ENCODE data around the gene FLRT2.

The FLRT2 gene

GRCh38 chr14:85602345-85602744 is 72.4 kb downstream of the FLRT2 start:
- no peaks in the 10 kb centered on the region for H3K4me1 ChIP-seq (ENCODE audit: control insufficient read depth in 1 of 2, insufficient read depth in 2 of 2, low read length in 2 of 2)
- no peaks in the 10 kb centered on the region for H3K36me3 ChIP-seq (ENCODE audit: control insufficient read depth in 1 of 2, insufficient read depth in 2 of 2, low read length in 2 of 2)
- no peaks in the 10 kb centered on the region for H3K27me3 ChIP-seq (ENCODE audit: control insufficient read depth in 1 of 2, insufficient read depth in 2 of 2, low read length in 2 of 2)
- peaks cover 0 to 3% of the 10 kb centered on the region in 2 donors for H3K9me3 ChIP-seq (ENCODE audit: control insufficient read depth in 1 of 2, low read length in 2 of 2)
- H3K4me3 ChIP-seq (ENCODE audit: low read depth in 1 of 2, low read length in 2 of 2), result no peak overlapping the region
- H3K9ac ChIP-seq (ENCODE audit: low read depth in 1 of 2, low read length in 2 of 2), result no peak overlapping the region
- H3K27ac ChIP-seq (ENCODE audit: low read depth, low read length), result no peak overlapping the region

- Histone ChIP-seq H3K9me3 (ENCODE audit: control insufficient read depth in 1 of 2, low read length in 2 of 2) (peaks cover 0 to 5% of the 10 kb centered on the region in 2 donors), H3K4me3 (ENCODE audit: low read depth in 1 of 2, low read length in 2 of 2) (no peak overlapping the region), H3K36me3 (ENCODE audit: control insufficient read depth in 1 of 2, insufficient read depth in 2 of 2, low read length in 2 of 2) (no peaks in the 10 kb centered on the region), H3K27me3 (ENCODE audit: control insufficient read depth in 1 of 2, insufficient read depth in 2 of 2, low read length in 2 of 2) (no peaks in the 10 kb centered on the region), H3K4me1 (ENCODE audit: control insufficient read depth in 1 of 2, insufficient read depth in 2 of 2, low read length in 2 of 2) (no peaks in the 10 kb centered on the region), H3K9ac (ENCODE audit: low read depth in 1 of 2, low read length in 2 of 2) (no peak overlapping the region), H3K27ac (ENCODE audit: low read depth, low read length) (no peak overlapping the region)
Observed at GRCh38 chr14:85604021-85604420, 74.1 kb downstream of the FLRT2 start.

GRCh38 chr14:85604714-85605113 is 74.8 kb downstream of the FLRT2 start:
- Histone ChIP-seq H3K36me3 (ENCODE audit: control insufficient read depth in 1 of 2, insufficient read depth in 2 of 2, low read length in 2 of 2) (no peaks in the 10 kb centered on the region), H3K9ac (ENCODE audit: low read depth in 1 of 2, low read length in 2 of 2) (no peak overlapping the region), H3K9me3 (ENCODE audit: control insufficient read depth in 1 of 2, low read length in 2 of 2) (peaks cover 0 to 6% of the 10 kb centered on the region in 2 donors), H3K4me3 (ENCODE audit: low read depth in 1 of 2, low read length in 2 of 2) (no peak overlapping the region), H3K27ac (ENCODE audit: low read depth, low read length) (no peak overlapping the region), H3K4me1 (ENCODE audit: control insufficient read depth in 1 of 2, insufficient read depth in 2 of 2, low read length in 2 of 2) (no peaks in the 10 kb centered on the region), H3K27me3 (ENCODE audit: control insufficient read depth in 1 of 2, insufficient read depth in 2 of 2, low read length in 2 of 2) (no peaks in the 10 kb centered on the region)

- H3K27ac ChIP-seq (ENCODE audit: low read depth, low read length), result no peak overlapping the region
Observed at GRCh38 chr14:85607651-85608081, 77.7 kb downstream of the FLRT2 start.

GRCh38 chr14:85613496-85613895 is 83.6 kb downstream of the FLRT2 start:
- no peak overlapping the region for H3K4me3 ChIP-seq (ENCODE audit: low read depth in 1 of 2, low read length in 2 of 2)
- no peak overlapping the region for H3K27ac ChIP-seq (ENCODE audit: low read depth, low read length)
- H3K9me3 ChIP-seq (ENCODE audit: control insufficient read depth in 1 of 2, low read length in 2 of 2), result peaks cover 0 to 5% of the 10 kb centered on the region in 2 donors
- H3K9ac ChIP-seq (ENCODE audit: low read depth in 1 of 2, low read length in 2 of 2), result no peak overlapping the region
- no peaks in the 10 kb centered on the region for H3K4me1 ChIP-seq (ENCODE audit: control insufficient read depth in 1 of 2, insufficient read depth in 2 of 2, low read length in 2 of 2)
- H3K36me3 ChIP-seq (ENCODE audit: control insufficient read depth in 1 of 2, insufficient read depth in 2 of 2, low read length in 2 of 2), result no peaks in the 10 kb centered on the region
- no peaks in the 10 kb centered on the region for H3K27me3 ChIP-seq (ENCODE audit: control insufficient read depth in 1 of 2, insufficient read depth in 2 of 2, low read length in 2 of 2)

More at GRCh38 chr14:85607651-85608081, 77.7 kb downstream of the FLRT2 start:
- Histone ChIP-seq H3K4me1 (ENCODE audit: control insufficient read depth in 1 of 2, insufficient read depth in 2 of 2, low read length in 2 of 2) (no peaks in the 10 kb centered on the region), H3K4me3 (ENCODE audit: low read depth in 1 of 2, low read length in 2 of 2) (no peak overlapping the region), H3K27me3 (ENCODE audit: control insufficient read depth in 1 of 2, insufficient read depth in 2 of 2, low read length in 2 of 2) (no peaks in the 10 kb centered on the region), H3K9ac (ENCODE audit: low read depth in 1 of 2, low read length in 2 of 2) (no peak overlapping the region), H3K9me3 (ENCODE audit: control insufficient read depth in 1 of 2, low read length in 2 of 2) (peaks cover 0 to 5% of the 10 kb centered on the region in 2 donors), H3K36me3 (ENCODE audit: control insufficient read depth in 1 of 2, insufficient read depth in 2 of 2, low read length in 2 of 2) (no peaks in the 10 kb centered on the region)

- no peak overlapping the region for H3K9ac ChIP-seq (ENCODE audit: low read depth in 1 of 2, low read length in 2 of 2)
- no peak overlapping the region for H3K27ac ChIP-seq (ENCODE audit: low read depth, low read length)
- no peak overlapping the region for H3K4me3 ChIP-seq (ENCODE audit: low read depth in 1 of 2, low read length in 2 of 2)
- H3K27me3 ChIP-seq (ENCODE audit: control insufficient read depth in 1 of 2, insufficient read depth in 2 of 2, low read length in 2 of 2), result no peaks in the 10 kb centered on the region
- peaks cover 0 to 3% of the 10 kb centered on the region in 2 donors for H3K9me3 ChIP-seq (ENCODE audit: control insufficient read depth in 1 of 2, low read length in 2 of 2)
- H3K36me3 ChIP-seq (ENCODE audit: control insufficient read depth in 1 of 2, insufficient read depth in 2 of 2, low read length in 2 of 2), result no peaks in the 10 kb centered on the region
- no peaks in the 10 kb centered on the region for H3K4me1 ChIP-seq (ENCODE audit: control insufficient read depth in 1 of 2, insufficient read depth in 2 of 2, low read length in 2 of 2)
Observed at GRCh38 chr14:85616386-85616885, 86.5 kb downstream of the FLRT2 start.

- Histone ChIP-seq H3K27me3 (ENCODE audit: control insufficient read depth in 1 of 2, insufficient read depth in 2 of 2, low read length in 2 of 2) (no peaks in the 10 kb centered on the region), H3K9me3 (ENCODE audit: control insufficient read depth in 1 of 2, low read length in 2 of 2) (peaks cover 0 to 4% of the 10 kb centered on the region in 2 donors), H3K9ac (ENCODE audit: low read depth in 1 of 2, low read length in 2 of 2) (no peak overlapping the region), H3K36me3 (ENCODE audit: control insufficient read depth in 1 of 2, insufficient read depth in 2 of 2, low read length in 2 of 2) (no peaks in the 10 kb centered on the region), H3K27ac (ENCODE audit: low read depth, low read length) (no peak overlapping the region), H3K4me1 (ENCODE audit: control insufficient read depth in 1 of 2, insufficient read depth in 2 of 2, low read length in 2 of 2) (no peaks in the 10 kb centered on the region), H3K4me3 (ENCODE audit: low read depth in 1 of 2, low read length in 2 of 2) (no peak overlapping the region)
Observed at GRCh38 chr14:85616886-85617285, 86.9 kb downstream of the FLRT2 start.

- no peaks in the 10 kb centered on the region for H3K27me3 ChIP-seq (ENCODE audit: control insufficient read depth in 1 of 2, insufficient read depth in 2 of 2, low read length in 2 of 2)
- no peaks in the 10 kb centered on the region for H3K4me1 ChIP-seq (ENCODE audit: control insufficient read depth in 1 of 2, insufficient read depth in 2 of 2, low read length in 2 of 2)
- no peaks in the 10 kb centered on the region for H3K36me3 ChIP-seq (ENCODE audit: control insufficient read depth in 1 of 2, insufficient read depth in 2 of 2, low read length in 2 of 2)
- no peak overlapping the region for H3K27ac ChIP-seq (ENCODE audit: low read depth, low read length)
- H3K9me3 ChIP-seq (ENCODE audit: control insufficient read depth in 1 of 2, low read length in 2 of 2), result peaks cover 0 to 9% of the 10 kb centered on the region in 2 donors
- no peak overlapping the region for H3K4me3 ChIP-seq (ENCODE audit: low read depth in 1 of 2, low read length in 2 of 2)
- H3K9ac ChIP-seq (ENCODE audit: low read depth in 1 of 2, low read length in 2 of 2), result no peak overlapping the region
Observed at GRCh38 chr14:85617791-85618190, 87.8 kb downstream of the FLRT2 start.

- H3K4me1 ChIP-seq (ENCODE audit: control insufficient read depth in 1 of 2, insufficient read depth in 2 of 2, low read length in 2 of 2), result no peaks in the 10 kb centered on the region
Observed at GRCh38 chr14:85618390-85618789, 88.4 kb downstream of the FLRT2 start.

GRCh38 chr14:85618978-85619377 is 89.0 kb downstream of the FLRT2 start:
- H3K9me3 ChIP-seq (ENCODE audit: control insufficient read depth in 1 of 2, low read length in 2 of 2), result peaks cover 0 to 9% of the 10 kb centered on the region in 2 donors

More at GRCh38 chr14:85618390-85618789, 88.4 kb downstream of the FLRT2 start:
- Histone ChIP-seq H3K4me3 (ENCODE audit: low read depth in 1 of 2, low read length in 2 of 2) (no peak overlapping the region), H3K9me3 (ENCODE audit: control insufficient read depth in 1 of 2, low read length in 2 of 2) (peaks cover 0 to 9% of the 10 kb centered on the region in 2 donors), H3K27ac (ENCODE audit: low read depth, low read length) (no peak overlapping the region), H3K27me3 (ENCODE audit: control insufficient read depth in 1 of 2, insufficient read depth in 2 of 2, low read length in 2 of 2) (no peaks in the 10 kb centered on the region), H3K36me3 (ENCODE audit: control insufficient read depth in 1 of 2, insufficient read depth in 2 of 2, low read length in 2 of 2) (no peaks in the 10 kb centered on the region), H3K9ac (ENCODE audit: low read depth in 1 of 2, low read length in 2 of 2) (no peak overlapping the region)

More at GRCh38 chr14:85618978-85619377, 89.0 kb downstream of the FLRT2 start:
- H3K4me3 ChIP-seq (ENCODE audit: low read depth in 1 of 2, low read length in 2 of 2), result no peak overlapping the region
- H3K9ac ChIP-seq (ENCODE audit: low read depth in 1 of 2, low read length in 2 of 2), result no peak overlapping the region
- no peaks in the 10 kb centered on the region for H3K36me3 ChIP-seq (ENCODE audit: control insufficient read depth in 1 of 2, insufficient read depth in 2 of 2, low read length in 2 of 2)
- no peaks in the 10 kb centered on the region for H3K4me1 ChIP-seq (ENCODE audit: control insufficient read depth in 1 of 2, insufficient read depth in 2 of 2, low read length in 2 of 2)
- H3K27me3 ChIP-seq (ENCODE audit: control insufficient read depth in 1 of 2, insufficient read depth in 2 of 2, low read length in 2 of 2), result no peaks in the 10 kb centered on the region
- H3K27ac ChIP-seq (ENCODE audit: low read depth, low read length), result no peak overlapping the region
